Left hindlimb (tissue), 1 donor: Measurements from ENCODE around the gene IFIT2.
"Not testable (repeated sequence)": the region's sequence is repeated elsewhere in the genome, so short reads cannot be mapped to it uniquely, and the experiment has no call there.

Source experiments
- DNase-seq: peaks from one replicate; pipeline ENCODE4 v3.0.0-alpha.2; 2018

The IFIT2 gene

GRCh38 chr10:89308736-89309135, 6.9 kb downstream of the IFIT2 start:
- no peak for DNase-seq

DNA sequence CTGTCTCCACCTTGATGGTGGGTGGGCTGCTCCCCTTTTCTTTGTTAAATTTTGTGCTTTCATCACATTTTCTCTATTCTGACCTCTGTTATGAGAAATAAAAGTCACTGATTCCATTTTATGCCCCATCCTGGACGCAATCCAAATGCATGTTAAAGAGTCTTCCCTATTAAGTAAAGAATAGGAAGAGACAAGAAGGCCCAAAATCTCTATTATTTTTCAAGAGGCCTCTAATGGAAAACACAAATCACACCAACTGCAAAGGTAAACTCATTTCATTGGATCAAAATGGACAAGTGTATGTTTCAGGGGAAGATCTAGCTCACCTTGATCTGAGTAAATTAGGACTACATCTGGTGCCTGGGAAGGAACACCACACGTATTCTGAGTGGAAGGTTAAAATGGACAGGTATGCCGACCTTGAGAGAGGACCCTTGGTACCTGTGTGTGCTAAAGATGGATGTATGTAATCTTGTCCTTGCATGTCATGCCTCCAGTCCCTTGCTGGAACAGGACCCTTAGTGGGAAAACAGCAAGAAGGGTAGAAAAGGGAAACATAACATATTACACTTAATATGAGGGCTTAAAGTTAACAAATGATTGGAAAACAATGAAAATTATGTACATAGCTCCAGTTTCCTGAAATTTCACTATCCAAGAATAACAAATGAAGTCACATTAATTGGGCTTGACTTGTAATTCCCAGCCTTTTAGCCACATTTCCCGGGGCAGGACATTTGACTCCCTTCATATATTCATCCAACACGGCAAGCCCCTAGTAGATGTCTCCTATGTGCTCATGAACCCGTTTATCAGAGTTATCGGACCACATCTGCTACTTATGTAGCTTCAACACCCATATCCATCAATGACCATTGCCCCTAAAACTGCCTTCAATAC, 7.6 kb downstream of the IFIT2 start:
- no peak for DNase-seq

DNA sequence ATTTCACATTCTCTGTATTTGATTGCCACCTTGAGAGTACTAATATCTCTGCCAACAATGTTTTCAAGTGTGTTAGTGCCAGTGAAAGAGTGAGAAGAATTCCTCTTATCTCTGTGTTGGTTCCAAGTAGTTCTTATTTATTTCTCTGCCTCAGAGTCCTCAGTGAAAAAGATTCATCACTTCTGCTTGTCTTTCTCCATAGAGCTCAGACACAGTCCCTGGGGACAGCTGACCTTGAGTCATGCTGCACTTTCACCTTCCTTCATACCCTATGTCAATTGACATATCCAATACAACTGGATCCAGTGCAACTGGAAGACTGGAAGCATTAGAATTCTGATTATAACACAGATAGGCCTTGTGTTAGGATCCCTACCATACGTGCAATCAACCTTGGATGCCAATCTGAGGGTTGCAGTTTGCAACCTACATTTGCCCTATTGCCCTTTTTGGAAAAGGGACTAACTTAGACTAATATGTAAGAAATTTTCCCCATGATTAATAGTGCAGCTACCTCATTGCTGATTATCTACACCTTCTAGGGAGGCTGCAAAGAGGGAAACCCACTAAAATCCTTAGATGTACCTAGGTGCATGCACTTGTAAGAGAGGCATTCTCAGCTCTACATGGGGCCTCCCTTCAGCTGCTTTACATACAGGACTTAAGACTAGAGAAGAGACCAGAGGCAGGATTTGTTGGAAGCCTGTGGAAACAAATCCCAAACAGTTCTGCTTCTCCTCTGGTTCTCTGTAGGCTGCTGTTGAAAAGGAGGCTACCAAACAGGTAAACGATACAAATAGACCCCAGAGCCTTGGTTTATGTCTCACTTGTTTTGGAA, 8.4 kb downstream of the IFIT2 start:
- DNase-seq, result no peak

DNA sequence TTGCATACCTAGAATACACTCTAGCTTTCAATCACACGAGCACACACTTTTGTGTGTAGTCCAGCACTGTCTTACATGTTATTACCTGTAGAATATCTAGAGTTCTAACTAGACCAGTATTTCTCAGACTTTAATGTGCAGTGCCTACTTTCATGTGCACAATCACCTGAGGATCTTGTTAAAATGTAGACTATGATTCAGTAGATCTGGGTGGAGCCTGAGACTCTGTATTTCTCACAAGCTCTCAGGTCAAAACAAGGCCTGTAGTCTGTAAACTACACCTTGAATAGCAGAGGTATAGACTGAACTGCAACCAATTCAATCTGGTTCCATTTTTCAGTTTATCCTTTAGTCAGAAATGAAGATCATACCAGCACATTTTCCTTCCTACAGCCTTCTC, 11.1 kb downstream of the IFIT2 start:
- no peak for DNase-seq

DNA sequence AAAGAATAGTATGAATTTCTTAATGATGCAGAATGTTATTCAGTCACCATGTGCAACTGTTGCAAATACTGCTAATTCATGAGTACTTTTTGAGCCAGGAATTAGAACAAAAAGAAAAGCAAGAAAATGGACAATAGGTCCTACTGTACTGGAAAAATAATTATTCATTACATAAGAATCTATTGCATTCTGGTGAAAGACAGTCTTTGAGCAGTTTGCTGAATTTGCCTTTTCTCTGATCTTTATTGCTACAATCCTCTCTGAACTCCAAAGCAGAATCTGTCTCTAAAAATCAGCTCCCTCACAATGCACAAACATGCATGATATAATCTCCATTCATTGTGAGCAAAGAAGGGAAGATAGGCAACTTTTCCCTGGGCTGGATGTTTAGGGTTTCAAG, 12.8 kb downstream of the IFIT2 start:
- no peak for DNase-seq

GRCh38 chr10:89318047-89318446, 16.2 kb downstream of the IFIT2 start:
- DNase-seq, result not testable (repeated sequence)

DNA sequence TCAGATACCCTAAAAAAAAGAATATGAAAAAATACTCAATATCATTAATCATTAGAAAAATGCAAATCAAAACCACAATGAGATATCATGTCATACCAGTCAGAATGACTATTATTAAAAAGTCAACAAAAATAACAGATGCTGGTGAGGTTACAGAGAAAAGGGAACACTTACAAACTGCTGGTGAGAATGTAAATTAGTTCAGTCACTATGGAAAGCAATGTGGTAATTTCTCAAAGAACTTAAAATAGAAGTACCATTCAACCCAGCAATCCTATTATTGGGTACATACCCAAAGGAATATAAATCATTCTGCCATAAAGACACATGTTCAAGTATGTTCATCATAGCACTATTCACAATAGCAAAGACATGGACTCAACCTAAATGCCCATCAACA, 23.2 kb downstream of the IFIT2 start:
- DNase-seq, result not testable (repeated sequence)

- DNase-seq, result not testable (repeated sequence)
Observed at GRCh38 chr10:89325856-89326255, 24.0 kb downstream of the IFIT2 start.

DNA sequence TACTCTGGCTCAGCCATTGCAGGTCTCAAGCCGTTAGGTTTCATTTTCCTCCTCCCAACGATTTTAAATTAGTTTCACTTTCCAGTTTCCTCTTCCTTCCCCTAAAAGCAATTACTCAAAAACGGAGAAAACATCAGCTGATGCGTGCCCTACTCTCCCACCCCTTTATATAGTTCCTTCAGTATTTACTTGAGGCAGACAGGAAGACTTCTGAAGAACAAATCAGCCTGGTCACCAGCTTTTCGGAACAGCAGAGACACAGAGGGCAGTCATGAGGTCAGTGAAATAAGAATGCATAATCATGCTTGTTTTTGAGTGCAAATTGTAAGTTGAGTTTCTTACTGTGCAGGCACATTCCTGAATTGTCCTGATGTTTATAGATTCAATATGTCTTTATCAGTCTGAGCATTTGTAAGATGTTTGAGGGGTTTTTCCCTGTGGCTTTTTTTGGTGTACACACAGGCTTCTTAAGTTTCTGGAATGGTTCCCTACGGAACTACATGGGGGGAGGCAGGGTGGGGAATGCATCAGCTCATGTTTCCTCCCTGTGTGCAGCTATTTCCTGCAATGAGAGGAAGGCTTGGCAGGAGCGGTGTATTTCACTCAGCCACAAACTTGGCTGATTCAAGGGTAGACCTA, 26.1 kb downstream of the IFIT2 start, which contains the start of gene IFIT3:
Gene IFIT3, plus strand, starts transcription at position 195 of the 639 bp plus-strand sequence. Its CDS starts 77 bp downstream, at position 272.
- peak; percentile 88 for DNase-seq

- no peak for DNase-seq
Observed at GRCh38 chr10:89329151-89329550, 27.3 kb downstream of the IFIT2 start.

DNA sequence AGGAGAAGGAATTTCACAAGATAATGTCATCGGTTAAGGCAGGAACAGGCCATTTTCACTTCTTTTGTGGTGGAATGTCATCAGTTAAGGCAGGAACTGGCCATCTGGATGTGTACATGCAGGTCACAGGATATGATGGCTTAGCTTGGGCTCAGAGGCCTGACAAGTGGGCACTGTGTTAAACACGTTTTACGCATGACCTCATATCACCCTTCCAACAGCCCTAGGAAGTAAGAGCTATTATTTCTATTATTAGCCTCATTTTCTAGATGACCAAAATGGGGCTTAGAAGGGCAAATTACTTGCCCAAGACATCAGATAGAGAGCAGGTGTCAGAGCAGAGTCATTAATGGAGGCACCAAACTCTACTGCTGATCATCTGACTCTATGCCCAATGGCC, 28.2 kb downstream of the IFIT2 start:
- not testable (repeated sequence) for DNase-seq

DNA sequence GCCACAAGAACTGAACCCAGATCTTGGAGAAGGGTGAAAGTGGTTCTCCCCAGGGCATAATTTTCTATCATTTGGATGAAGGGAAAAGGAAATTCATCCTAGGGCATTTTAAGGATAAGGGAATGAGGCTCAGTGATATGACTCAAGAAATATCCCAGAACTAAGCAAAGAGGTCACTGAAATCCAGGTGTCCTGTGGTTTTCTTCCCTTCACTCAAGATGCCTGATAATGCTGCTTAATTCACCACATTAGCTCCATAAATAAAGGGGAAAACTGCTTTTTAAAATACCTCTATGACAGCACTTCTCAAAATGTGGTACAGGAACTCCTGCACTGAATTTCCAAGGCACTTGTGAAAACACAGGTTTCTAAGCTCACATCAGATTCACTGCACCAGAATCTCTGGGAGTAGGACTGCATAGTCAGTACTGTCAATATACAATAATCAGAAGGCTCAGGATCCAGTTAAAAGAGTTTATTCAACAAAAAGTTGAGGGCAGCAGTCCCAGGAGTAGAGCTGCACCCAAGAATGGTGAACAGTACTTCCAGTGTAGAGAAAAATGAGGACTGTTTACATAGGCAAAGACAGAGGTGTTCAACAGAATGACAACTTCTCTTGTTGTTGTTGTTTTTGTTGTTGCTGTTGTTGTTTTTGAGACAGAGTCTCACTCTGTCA, 28.8 kb downstream of the IFIT2 start:
- DNase-seq, result no peak

DNA sequence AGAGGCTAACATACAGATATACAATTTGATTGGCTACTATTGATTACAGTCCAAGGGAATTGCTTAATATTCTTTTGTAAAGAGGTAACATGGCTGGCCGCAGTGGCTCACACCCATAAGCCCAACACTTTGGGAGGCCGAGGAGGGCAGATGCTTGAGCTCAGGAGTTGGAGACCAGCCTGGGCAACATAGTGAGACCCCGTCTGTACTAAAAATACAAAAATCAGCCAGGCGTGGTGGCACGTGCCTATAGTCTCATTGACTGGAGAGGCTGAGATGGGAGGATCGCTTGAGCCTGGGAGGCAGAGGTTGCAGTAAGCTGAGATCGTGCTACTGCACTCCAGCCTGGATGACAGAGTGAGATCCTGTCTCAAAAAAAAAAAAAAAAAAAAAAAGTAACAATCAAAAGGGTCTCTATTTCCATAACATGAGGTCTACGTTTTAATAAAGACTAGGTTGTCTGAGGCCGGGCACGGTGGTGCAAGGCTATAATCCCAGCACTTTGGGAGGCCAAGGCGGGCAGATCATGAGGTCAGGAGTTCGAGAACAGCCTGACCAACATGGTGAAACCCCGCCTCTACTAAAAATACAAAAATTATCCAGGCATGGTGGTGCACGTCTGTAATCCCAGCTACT, 29.8 kb downstream of the IFIT2 start:
- DNase-seq, result not testable (repeated sequence)

DNA sequence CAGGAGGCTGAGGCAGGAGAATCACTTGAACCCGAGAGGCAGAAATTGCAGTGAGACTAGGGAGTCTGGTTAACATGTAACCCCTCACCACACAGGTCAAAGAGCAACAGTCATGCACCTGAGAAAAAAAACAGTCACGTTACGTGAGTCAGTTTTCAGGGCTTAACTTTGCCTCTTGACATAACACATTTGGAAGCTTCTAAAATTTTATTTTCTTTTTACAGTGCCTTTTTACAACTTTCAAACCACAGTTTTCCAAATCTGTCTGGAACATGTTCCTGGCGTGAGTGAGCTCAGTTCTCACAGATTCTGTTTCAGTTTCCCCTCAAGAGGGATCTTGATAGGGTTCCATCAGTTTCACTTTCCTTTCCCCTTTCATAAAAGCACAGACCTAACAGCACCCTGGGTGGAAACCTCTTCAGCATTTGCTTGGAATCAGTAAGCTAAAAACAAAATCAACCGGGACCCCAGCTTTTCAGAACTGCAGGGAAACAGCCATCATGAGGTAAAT, 30.3 kb downstream of the IFIT2 start:
- DNase-seq, result no peak

- DNase-seq, result no peak
Observed at GRCh38 chr10:89335226-89335625, 33.4 kb downstream of the IFIT2 start.

DNA sequence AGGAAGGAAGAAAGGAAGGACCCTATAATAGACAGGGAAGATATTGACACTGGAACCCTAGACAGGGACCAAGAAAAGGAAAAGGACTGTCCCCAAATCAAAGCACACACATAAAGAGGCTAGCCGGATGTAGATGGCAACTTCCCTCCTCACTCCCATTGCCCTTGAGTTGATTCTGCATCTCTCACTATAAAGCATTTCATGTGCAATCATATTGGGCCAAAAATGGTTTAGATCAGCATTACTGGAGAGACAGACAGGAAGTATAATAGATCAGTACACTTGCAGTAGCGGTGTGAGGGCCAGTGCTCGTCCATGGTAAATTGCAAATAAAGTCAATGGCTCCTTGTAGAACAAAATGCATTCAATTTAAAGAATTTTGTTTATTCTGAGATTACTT, 34.4 kb downstream of the IFIT2 start:
- DNase-seq, result no peak

- no peak for DNase-seq
Observed at GRCh38 chr10:89337484-89337883, 35.6 kb downstream of the IFIT2 start.

- no peak for DNase-seq
Observed at GRCh38 chr10:89338713-89339112, 36.9 kb downstream of the IFIT2 start.

DNA sequence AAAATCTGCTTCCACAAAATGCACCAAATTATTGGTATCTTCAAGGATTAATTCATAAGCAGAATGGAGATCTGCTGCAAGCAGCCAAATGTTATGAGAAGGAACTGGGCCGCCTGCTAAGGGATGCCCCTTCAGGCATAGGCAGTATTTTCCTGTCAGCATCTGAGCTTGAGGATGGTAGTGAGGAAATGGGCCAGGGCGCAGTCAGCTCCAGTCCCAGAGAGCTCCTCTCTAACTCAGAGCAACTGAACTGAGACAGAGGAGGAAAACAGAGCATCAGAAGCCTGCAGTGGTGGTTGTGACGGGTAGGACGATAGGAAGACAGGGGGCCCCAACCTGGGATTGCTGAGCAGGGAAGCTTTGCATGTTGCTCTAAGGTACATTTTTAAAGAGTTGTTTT, 38.0 kb downstream of the IFIT2 start:
- DNase-seq, result no peak

- no peak for DNase-seq
Observed at GRCh38 chr10:89341649-89342048, 39.8 kb downstream of the IFIT2 start.

DNA sequence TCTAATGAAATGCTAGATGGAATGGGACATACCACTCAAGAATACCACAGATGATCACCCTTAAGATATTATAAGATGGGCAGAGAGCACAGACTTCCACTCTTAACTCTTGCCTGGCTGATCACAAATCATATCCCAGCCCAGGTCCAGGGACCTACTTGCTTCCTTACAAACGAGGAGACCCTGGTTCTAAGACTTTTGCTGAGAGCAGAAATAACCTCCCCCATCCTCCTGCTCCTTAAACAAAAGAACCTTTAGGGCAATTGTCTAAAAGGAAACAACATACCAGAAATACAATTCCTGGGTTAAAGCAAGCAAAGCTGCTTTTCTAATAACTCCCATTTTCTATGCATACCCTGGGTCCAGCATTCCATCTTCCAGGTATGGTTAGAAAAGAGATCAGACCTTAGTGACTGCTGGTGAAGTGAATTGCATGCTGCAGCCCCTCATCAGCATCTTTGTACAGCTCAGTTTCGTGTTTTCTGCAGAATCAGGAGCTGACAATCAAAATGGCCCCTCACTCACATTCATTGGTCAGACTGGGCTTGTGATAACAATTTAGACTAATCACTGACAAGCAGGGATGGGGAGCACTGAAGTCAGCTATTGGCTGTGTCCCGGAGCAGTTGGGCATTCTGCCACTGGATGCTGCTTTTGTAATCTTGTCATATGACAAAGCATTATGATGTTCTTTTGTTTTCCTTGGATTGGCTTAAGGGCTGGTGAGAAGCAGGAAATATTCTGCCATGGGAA, 40.5 kb downstream of the IFIT2 start:
- no peak for DNase-seq
